NB4 (cell line): Measurements from ENCODE around the gene EIF5B.

Experiments used
- DNase-seq: peaks from one replicate; pipeline ENCODE4 v3.0.0; 2010; ENCODE audit warnings: low read depth
- H3K4me3 ChIP-seq: one replicate; pipeline ENCODE4 v1.5.1; 2011; ENCODE audit warnings: mild to moderate bottlenecking, low read depth, low read length, moderate library complexity
- CTCF ChIP-seq: IDR thresholded peaks from one replicate; pipeline ENCODE4 v1.5.1; 2012; ENCODE audit warnings: low read depth, low read length
- MAX ChIP-seq: IDR thresholded peaks from 2 replicates; pipeline ENCODE4 v1.6.1; 2011; ENCODE audit warnings: low read depth, low read length
- MYC ChIP-seq: IDR thresholded peaks from 2 replicates; pipeline ENCODE4 v1.6.1; 2011; ENCODE audit warnings: low read depth, low read length
- POLR2A ChIP-seq: IDR thresholded peaks from 2 replicates; pipeline ENCODE4 v1.6.1; 2011; ENCODE audit warnings: mild to moderate bottlenecking; ENCODE audit not compliant: insufficient read length; ENCODE audit errors: extremely low read depth

Gene EIF5B

GRCh38 chr2:99442837-99443236, 105.6 kb downstream of the EIF5B start:
- no peak for TF ChIP-seq MAX
- no peak for TF ChIP-seq MYC
- no peak for TF ChIP-seq CTCF
- H3K4me3 ChIP-seq, result no peak overlapping the region
- DNase-seq, result no peak

GRCh38 chr2:99444222-99444621, 107.0 kb downstream of the EIF5B start:
- DNase-seq, result no peak
- no peak overlapping the region for H3K4me3 ChIP-seq
- no peak for TF ChIP-seq POLR2A
- TF ChIP-seq MYC, result no peak
- TF ChIP-seq MAX, result no peak
- no peak for TF ChIP-seq CTCF

GRCh38 chr2:99445065-99445464, 107.9 kb downstream of the EIF5B start:
- DNase-seq, result no peak
- H3K4me3 ChIP-seq, result no peak overlapping the region
- no peak for TF ChIP-seq MYC
- TF ChIP-seq MAX, result no peak
- no peak for TF ChIP-seq POLR2A
- TF ChIP-seq CTCF, result no peak

GRCh38 chr2:99448556-99448955, 111.4 kb downstream of the EIF5B start:
- no peak for DNase-seq
- H3K4me3 ChIP-seq, result no peak overlapping the region
- no peak for TF ChIP-seq MAX
- no peak for TF ChIP-seq CTCF
- TF ChIP-seq POLR2A, result no peak
- TF ChIP-seq MYC, result no peak

- TF ChIP-seq MAX (no peak), CTCF (no peak), MYC (no peak), POLR2A (no peak)
- no peak overlapping the region for H3K4me3 ChIP-seq
- no peak for DNase-seq
These were observed 113.0 kb downstream of the EIF5B start for GRCh38 chr2:99450199-99450598.
